Activated CD4-positive, alpha-beta T cell treated with anti-CD3 and anti-CD28 coated beads for 1 hour (primary cell): ENCODE measurements around the gene ZNF678.
"Not testable (repeated sequence)": the region's sequence is repeated elsewhere in the genome, so short reads cannot be mapped to it uniquely, and the experiment has no call there.

Source experiments
- DNase-seq: peaks from one replicate; pipeline ENCODE4 v3.0.0-alpha.2; 2020

Gene ZNF678

GRCh38 chr1:227607336-227607898, 44.1 kb downstream of the ZNF678 start:
- no peak for DNase-seq

- DNase-seq, result no peak
These were observed 49.3 kb downstream of the ZNF678 start for GRCh38 chr1:227612658-227613057.

- DNase-seq, result no peak
These were observed 50.2 kb downstream of the ZNF678 start for GRCh38 chr1:227613526-227613925.

GRCh38 chr1:227621211-227621610, 57.9 kb downstream of the ZNF678 start:
- no peak for DNase-seq

- no peak for DNase-seq
These were observed 59.6 kb downstream of the ZNF678 start for GRCh38 chr1:227622739-227623475.

GRCh38 chr1:227632325-227632724, 69.0 kb downstream of the ZNF678 start:
- DNase-seq, result no peak

GRCh38 chr1:227635596-227635995, 72.2 kb downstream of the ZNF678 start:
- DNase-seq, result no peak

- no peak for DNase-seq
These were observed 91.1 kb downstream of the ZNF678 start for GRCh38 chr1:227654431-227654830.

GRCh38 chr1:227654858-227655752, 91.7 kb downstream of the ZNF678 start:
- DNase-seq, result no peak

- no peak for DNase-seq
These were observed 98.1 kb downstream of the ZNF678 start for GRCh38 chr1:227661495-227661894.

GRCh38 chr1:227662933-227663332, 99.6 kb downstream of the ZNF678 start:
- DNase-seq, result no peak

- no peak for DNase-seq
These were observed 102.9 kb downstream of the ZNF678 start for GRCh38 chr1:227666286-227666685.

- DNase-seq, result no peak
These were observed 110.1 kb downstream of the ZNF678 start for GRCh38 chr1:227673441-227673840.

- no peak for DNase-seq
These were observed 122.5 kb downstream of the ZNF678 start for GRCh38 chr1:227685807-227686206.

- DNase-seq, result no peak
These were observed 134.0 kb downstream of the ZNF678 start for GRCh38 chr1:227697321-227697864.

GRCh38 chr1:227701631-227702030, 138.3 kb downstream of the ZNF678 start:
- not testable (repeated sequence) for DNase-seq

GRCh38 chr1:227707846-227708245, 144.5 kb downstream of the ZNF678 start:
- DNase-seq, result no peak

GRCh38 chr1:227709451-227709850, 146.1 kb downstream of the ZNF678 start:
- DNase-seq, result no peak

GRCh38 chr1:227710474-227710873, 147.1 kb downstream of the ZNF678 start:
- DNase-seq, result not testable (repeated sequence)

- DNase-seq, result no peak
These were observed 149.3 kb downstream of the ZNF678 start for GRCh38 chr1:227712648-227713047.

- no peak for DNase-seq
These were observed 155.6 kb downstream of the ZNF678 start for GRCh38 chr1:227718932-227719331.

- DNase-seq, result no peak
These were observed 160.1 kb downstream of the ZNF678 start for GRCh38 chr1:227723474-227723873.

- DNase-seq, result no peak
These were observed 161.7 kb downstream of the ZNF678 start for GRCh38 chr1:227725046-227725445.
